ENCODE measurements around the gene VPS13D.

VPS13D gene

GRCh38 chr1:12229835-12230548 lies at the start of gene VPS13D:
VPS13D (plus strand) TSS chr1:12230030; CDS start chr1:12234267, 4,237 bp downstream.
- peak; percentile 9 for DNase-seq

GRCh38 chr1:12180315-12180714 lies 49.5 kb upstream of the VPS13D start:
- no peak for DNase-seq

- no peak for DNase-seq
These were observed 48.9 kb upstream of the VPS13D start for GRCh38 chr1:12180903-12181302.

GRCh38 chr1:12181568-12181967 lies 48.3 kb upstream of the VPS13D start:
- DNase-seq, result no peak

GRCh38 chr1:12182410-12182984 lies 47.3 kb upstream of the VPS13D start:
- DNase-seq, result no peak

- no peak for DNase-seq
These were observed 46.6 kb upstream of the VPS13D start for GRCh38 chr1:12183095-12183794.

- DNase-seq, result no peak
These were observed 45.7 kb upstream of the VPS13D start for GRCh38 chr1:12184008-12184681.

- no peak for DNase-seq
These were observed 44.6 kb upstream of the VPS13D start for GRCh38 chr1:12185036-12185917.

- no peak for DNase-seq
These were observed 43.7 kb upstream of the VPS13D start for GRCh38 chr1:12185918-12186678.

- no peak for DNase-seq
These were observed 43.2 kb upstream of the VPS13D start for GRCh38 chr1:12186679-12186985.

- DNase-seq, result no peak
These were observed 41.7 kb upstream of the VPS13D start for GRCh38 chr1:12188115-12188514.

GRCh38 chr1:12188657-12189327 lies 41.0 kb upstream of the VPS13D start:
- DNase-seq, result no peak

GRCh38 chr1:12189328-12189682 lies 40.5 kb upstream of the VPS13D start:
- no peak for DNase-seq

GRCh38 chr1:12191242-12192032 lies 38.4 kb upstream of the VPS13D start:
- no peak for DNase-seq

GRCh38 chr1:12194666-12195216 lies 35.1 kb upstream of the VPS13D start:
- DNase-seq, result no peak

- no peak for DNase-seq
These were observed 34.4 kb upstream of the VPS13D start for GRCh38 chr1:12195416-12195815.

GRCh38 chr1:12196641-12197482 lies 33.0 kb upstream of the VPS13D start:
- no peak for DNase-seq

- peak; percentile 39 for DNase-seq
These were observed 32.3 kb upstream of the VPS13D start for GRCh38 chr1:12197483-12197880.

- no peak for DNase-seq
These were observed 29.6 kb upstream of the VPS13D start for GRCh38 chr1:12200208-12200607.
